Peyer's patch (tissue), 4 donors: ENCODE data around the gene STUB1. TPM values are rescaled to one million over a fixed set of nuclear protein-coding genes. Genes with fewer than 3 reads are reported as not detected.

Experiments
- DNase-seq, 3 donors: peaks; one replicate each; pipeline ENCODE4 v3.0.0-alpha.2; 2017 to 2019
- H3K27ac ChIP-seq, 4 donors: fragments of 200-600 bp; sonication (generic); one replicate each; pipeline ENCODE4 v1.5.1; 2016 to 2019
- H3K27me3 ChIP-seq, 2 donors: fragments of 200-600 bp; sonication (generic); one replicate each; pipeline ENCODE4 v1.5.1; 2019
- H3K36me3 ChIP-seq, 3 donors: fragments of 200-600 bp; sonication (generic); one replicate each; pipeline ENCODE4 v1.5.1; 2016 to 2019
- H3K4me1 ChIP-seq, 4 donors: fragments of 200-600 bp; sonication (generic); one replicate each; pipeline ENCODE4 v1.5.1; 2016 to 2019
- H3K4me3 ChIP-seq, 4 donors: fragments of 200-600 bp; sonication (generic); 1 replicate in 3 of 4; 2 replicates in 1 of 4; pipeline ENCODE4 v1.5.1; 2016 to 2019; ENCODE audit warnings: mild to moderate bottlenecking in 1 of 4
- H3K9me3 ChIP-seq, 4 donors: fragments of 200-600 bp; sonication (generic); one replicate each; pipeline ENCODE4 v1.5.1; 2016 to 2019; ENCODE audit warnings: mild to moderate bottlenecking in 1 of 4
- CTCF ChIP-seq, 6 experiments: fragments of 450-650 bp in 4 of 6; fragments of 200-600 bp in 2 of 6; sonication (generic) in 1 of 6; IDR thresholded peaks; one replicate each; pipeline ENCODE4 v1.5.1; 2017 to 2019; ENCODE audit warnings: antibody characterized with exemption in 6 of 6, mild to moderate bottlenecking in 3 of 6, moderate library complexity in 1 of 6
- POLR2A ChIP-seq, 2 donors: fragments of 450-650 bp; IDR thresholded peaks; one replicate each; pipeline ENCODE4 v1.5.1; 2017; ENCODE audit warnings: antibody characterized with exemption in 2 of 2, mild to moderate bottlenecking in 2 of 2, moderate library complexity in 2 of 2
- total RNA-seq, 4 donors: library from RNA; depleted of rRNA; stranded (reverse); fragments of >200 nt; gene quantifications; one replicate each; pipeline ENCODE4 v1.1.0, GENCODE V29; 2016

The STUB1 gene
- total RNA-seq, 4 donors from 2014 or later = 96.0 to 291 (median 107) TPM

- Histone ChIP-seq H3K9me3 (no peaks in the 10 kb centered on the region), H3K4me1 (peaks cover 3 to 18% (median 9%) of the 10 kb centered on the region in 4 donors), H3K27me3 (no peaks in the 10 kb centered on the region), H3K36me3 (peaks cover 0 to 23% (median 0%) of the 10 kb centered on the region in 3 donors), H3K4me3 (no peak overlapping the region), H3K27ac (no peak overlapping the region)
- DNase-seq = no peak
- no peak for TF ChIP-seq CTCF (IDR thresholded peaks at IDR 0.05)
- no peak for TF ChIP-seq POLR2A (IDR thresholded peaks at IDR 0.05)
Measured at GRCh38 chr16:666572-666971, 13.6 kb upstream of the STUB1 start.

GRCh38 chr16:667113-667779 lies 13.0 kb upstream of the STUB1 start:
- Histone ChIP-seq H3K27me3 (no peaks in the 10 kb centered on the region), H3K4me1 (peaks cover 3 to 18% (median 9%) of the 10 kb centered on the region in 4 donors), H3K4me3 (peak overlapping the region in 2 of 4 donors; percentile 82 to 94), H3K27ac (peak overlapping the region; percentile 83 to 93 (median 86)), H3K36me3 (peaks cover 0 to 30% (median 0%) of the 10 kb centered on the region in 3 donors), H3K9me3 (no peaks in the 10 kb centered on the region)
- TF ChIP-seq CTCF (IDR thresholded peaks at IDR 0.05) = no peak
- TF ChIP-seq POLR2A (IDR thresholded peaks at IDR 0.05) = no peak
- no peak for DNase-seq

- H3K4me1 ChIP-seq = peaks cover 3 to 18% (median 9%) of the 10 kb centered on the region in 4 donors
- H3K9me3 ChIP-seq = no peaks in the 10 kb centered on the region
- H3K4me3 ChIP-seq = peak within 1 kb of the TSS; percentile 82 to 99 (median 90)
- peak; percentile 92 to 97 (median 97) for DNase-seq
- peak within 1 kb of the TSS; percentile 83 to 93 (median 86) for H3K27ac ChIP-seq
- H3K27me3 ChIP-seq = no peaks in the 10 kb centered on the region
- H3K36me3 ChIP-seq = peaks cover 0 to 37% (median 0%) of the 10 kb centered on the region in 3 donors
- TF ChIP-seq CTCF (IDR thresholded peaks at IDR 0.05) (peak; percentile 91 to 98 (median 96)), POLR2A (IDR thresholded peaks at IDR 0.05) (peak in 1 of 2 donors; percentile 76)
Measured at GRCh38 chr16:667780-668518, 12.3 kb upstream of the STUB1 start, which contains the start of gene RHOT2. Gene RHOT2, plus strand, starts transcription at chr16:668132. Its CDS starts 68 bp downstream, at chr16:668200.

GRCh38 chr16:668519-669171 lies 11.6 kb upstream of the STUB1 start:
- Histone ChIP-seq H3K27me3 (no peaks in the 10 kb centered on the region), H3K9me3 (no peaks in the 10 kb centered on the region), H3K4me1 (peaks cover 3 to 18% (median 9%) of the 10 kb centered on the region in 4 donors), H3K27ac (peak overlapping the region; percentile 83 to 93 (median 86)), H3K4me3 (peak overlapping the region; percentile 82 to 99 (median 90)), H3K36me3 (peaks cover 0 to 44% (median 0%) of the 10 kb centered on the region in 3 donors)
- DNase-seq = no peak
- TF ChIP-seq CTCF (IDR thresholded peaks at IDR 0.05) = no peak
- no peak for TF ChIP-seq POLR2A (IDR thresholded peaks at IDR 0.05)

- no peak overlapping the region for H3K4me3 ChIP-seq
Measured at GRCh38 chr16:669666-670065, 10.5 kb upstream of the STUB1 start.

More at GRCh38 chr16:669666-670065, 10.5 kb upstream of the STUB1 start:
- peaks cover 0 to 50% (median 0%) of the 10 kb centered on the region in 3 donors for H3K36me3 ChIP-seq
- H3K27me3 ChIP-seq = no peaks in the 10 kb centered on the region
- TF ChIP-seq CTCF (IDR thresholded peaks at IDR 0.05) = no peak
- TF ChIP-seq POLR2A (IDR thresholded peaks at IDR 0.05) = no peak
- H3K27ac ChIP-seq = no peak overlapping the region
- H3K4me1 ChIP-seq = peaks cover 3 to 22% (median 9%) of the 10 kb centered on the region in 4 donors
- DNase-seq = no peak
- H3K9me3 ChIP-seq = no peaks in the 10 kb centered on the region
